HK-2 (cell line): ENCODE results near the gene NIT1.

Experiments
- DNase-seq: peaks from one replicate; pipeline ENCODE4 v3.0.0-alpha.2; 2018; ENCODE audit not compliant: unreplicated experiment

NIT1 gene

DNA sequence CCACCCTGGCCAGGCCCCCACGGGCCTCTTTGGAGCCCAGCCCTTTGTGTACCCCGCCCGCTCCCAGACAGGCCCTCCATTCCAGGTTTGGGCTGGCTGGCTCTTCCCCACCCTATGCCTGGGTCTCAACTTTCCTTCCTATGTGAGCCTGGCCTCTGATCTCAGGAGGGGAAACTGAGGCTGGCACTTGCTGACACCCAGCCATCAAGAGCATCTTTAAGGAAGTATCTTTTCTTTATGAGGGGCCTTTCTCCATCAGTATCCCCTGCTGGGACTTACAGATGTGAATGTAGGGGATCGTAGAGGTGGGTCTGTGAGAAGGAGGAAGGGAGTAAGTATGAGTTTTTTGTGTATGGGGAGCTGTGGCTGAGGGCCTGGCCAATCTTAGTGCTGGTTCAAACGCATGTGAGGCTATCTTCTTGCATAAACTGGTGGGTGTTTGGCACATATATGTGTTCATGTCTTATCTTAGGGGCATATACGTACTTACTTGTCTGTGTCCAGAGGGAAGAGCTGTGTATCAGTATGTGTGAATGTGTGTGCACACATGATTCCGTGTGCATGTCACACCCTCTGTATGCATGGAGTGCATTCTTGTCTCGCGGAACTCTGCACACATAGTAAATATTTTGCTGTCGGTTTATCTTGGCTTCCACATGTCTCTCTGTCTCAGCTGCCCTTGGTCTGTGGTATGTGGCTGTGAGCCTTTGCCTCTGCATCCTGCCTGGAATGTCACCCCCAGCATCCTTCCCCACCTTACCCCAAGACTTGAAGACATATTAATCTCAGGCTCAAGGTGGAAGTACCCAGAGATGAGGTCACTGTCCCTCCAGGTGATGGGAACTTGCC, 33.9 kb upstream of the NIT1 start:
- DNase-seq, result no peak

DNA sequence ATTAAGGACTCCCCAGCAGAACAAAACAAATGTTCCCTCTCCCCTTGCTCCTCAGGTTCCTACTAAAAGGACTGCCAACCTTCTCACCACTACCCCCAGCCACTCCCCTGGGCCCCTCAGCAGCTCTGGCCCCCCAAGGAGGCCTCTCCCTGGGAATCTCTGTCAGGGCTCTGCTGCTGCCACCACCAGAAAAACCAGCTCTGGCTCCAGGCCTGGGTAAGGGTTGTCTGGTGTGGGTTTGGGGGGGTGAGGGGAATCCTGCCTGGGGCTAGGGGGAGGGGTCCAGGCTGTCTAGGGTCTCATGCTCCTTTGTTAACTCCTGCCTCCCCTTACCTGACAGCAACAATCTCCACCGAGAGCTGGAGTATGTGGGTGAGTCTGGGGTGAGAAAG, 33.3 kb upstream of the NIT1 start:
- no peak for DNase-seq

DNA sequence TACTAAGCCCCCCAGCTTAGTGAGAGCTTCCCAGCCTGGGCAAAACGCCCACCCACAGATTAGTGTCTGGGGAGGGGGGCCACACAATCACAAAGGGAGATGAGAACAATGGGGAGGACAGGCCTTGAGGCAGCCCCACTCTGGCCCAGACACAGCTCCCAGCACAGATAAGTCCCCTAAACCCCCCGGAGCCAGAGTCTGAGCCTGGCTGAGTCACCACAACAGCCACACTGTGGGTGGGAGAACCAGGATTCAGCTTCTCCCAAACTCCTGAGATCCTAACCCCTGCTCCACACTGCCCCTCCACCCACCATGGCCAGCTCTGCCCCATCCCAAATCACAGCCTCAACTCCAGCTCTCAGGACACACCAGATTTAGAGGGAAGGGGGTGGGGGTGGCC, 32.7 kb upstream of the NIT1 start:
- DNase-seq, result no peak

DNA sequence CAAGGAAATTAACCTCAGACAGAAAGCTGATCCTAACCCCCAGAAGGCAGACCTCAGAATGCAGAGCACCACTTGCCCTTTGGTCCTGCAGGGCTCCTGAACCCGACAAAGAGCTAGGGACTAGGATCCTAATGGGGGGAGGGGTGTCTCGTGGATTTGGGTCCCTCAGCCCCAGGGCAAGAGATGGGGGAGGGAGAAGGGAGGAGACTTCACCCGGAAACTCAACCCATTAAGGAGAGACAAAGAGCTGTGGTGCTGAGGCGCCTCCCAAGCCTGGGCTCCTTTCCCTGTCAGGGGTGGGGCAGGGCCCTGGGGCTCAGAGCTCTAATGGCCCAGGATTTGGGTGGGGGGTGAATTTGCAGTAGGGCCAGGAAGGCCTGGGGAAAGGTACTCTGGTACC, 31.4 kb upstream of the NIT1 start:
- no peak for DNase-seq

DNA sequence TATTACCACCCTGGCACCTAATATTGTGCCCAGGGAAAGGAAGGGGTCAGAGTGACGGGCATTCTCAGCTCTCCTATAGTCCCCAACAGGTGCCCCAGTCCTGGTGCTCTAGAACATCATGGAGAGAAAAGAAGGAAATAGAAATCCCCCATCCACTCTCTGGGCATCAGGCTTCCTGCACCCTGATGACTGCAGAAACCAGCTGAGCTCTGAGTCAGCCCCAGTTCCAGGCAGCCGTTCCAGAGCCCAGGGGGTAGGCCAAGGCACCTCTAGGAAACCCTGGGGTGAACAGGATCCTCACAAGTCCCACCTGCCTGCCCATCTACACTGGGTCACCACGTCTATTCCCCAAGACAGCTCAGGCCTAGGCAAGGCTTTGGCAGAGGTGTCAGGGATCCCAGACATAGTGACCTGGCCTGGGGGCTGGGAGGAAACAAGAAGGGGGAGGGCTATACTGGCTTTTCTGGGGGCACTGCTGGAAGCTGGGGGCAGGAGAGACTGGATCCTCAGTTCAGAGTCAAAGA, 29.3 kb upstream of the NIT1 start:
- DNase-seq, result peak; percentile 46

DNA sequence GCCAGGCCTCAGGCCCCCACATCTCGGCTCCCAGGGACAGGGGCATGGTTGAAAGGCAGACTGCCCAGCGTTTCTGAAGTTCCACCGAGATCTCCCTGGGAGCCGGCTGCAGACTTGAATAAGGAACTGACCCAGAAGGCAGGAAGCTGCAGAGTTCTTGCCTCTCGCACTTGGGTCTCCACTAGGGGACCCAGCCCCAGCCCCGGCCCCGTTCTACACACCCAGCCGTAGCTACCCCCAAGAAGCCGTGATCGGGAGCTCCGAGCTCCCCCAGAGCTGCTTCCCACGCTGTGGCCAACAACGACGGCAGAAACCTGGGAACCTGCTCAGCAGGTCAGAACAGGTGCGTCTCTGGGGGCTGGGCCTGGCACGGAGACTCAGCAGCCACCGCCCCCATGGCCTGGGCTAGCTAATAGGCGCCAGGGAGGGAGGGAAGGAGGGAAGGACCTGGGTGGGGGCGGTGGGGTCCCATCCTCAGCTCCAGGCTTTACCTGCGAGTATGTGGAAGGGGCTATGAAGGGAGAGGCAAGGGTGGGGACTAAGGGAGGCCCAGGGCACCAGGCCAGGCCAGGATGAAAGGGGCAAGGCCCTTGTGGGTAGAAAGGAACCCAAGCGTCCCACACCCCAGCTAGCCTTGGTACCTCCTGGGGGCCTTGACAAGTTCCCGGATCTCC, 28.5 kb upstream of the NIT1 start, which contains the start of gene NECTIN4:
Gene NECTIN4, minus strand, starts transcription at position 308 of the 674 bp plus-strand sequence. Its CDS starts 262 bp downstream, at position 46.
- DNase-seq, result no peak

DNA sequence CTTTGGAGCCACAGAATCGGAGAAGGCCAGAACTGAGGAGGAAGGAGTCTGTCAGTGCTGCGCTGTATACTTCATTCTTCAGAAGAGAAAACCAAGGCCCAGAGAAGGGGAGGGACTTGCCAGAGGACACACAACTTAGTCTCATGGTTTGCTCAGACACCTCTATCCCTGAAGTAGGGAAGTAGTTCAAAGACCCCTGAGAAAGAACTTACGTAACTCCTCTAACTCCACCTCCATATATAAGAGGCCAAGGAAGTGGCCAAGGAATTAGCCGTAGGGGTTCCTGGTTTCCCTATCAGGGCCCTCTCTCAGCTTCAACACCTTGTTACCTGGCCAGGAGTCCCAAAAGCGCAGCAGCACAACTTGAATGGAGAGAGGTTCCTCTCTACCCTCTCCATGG, 28.0 kb upstream of the NIT1 start:
- DNase-seq, result no peak

DNA sequence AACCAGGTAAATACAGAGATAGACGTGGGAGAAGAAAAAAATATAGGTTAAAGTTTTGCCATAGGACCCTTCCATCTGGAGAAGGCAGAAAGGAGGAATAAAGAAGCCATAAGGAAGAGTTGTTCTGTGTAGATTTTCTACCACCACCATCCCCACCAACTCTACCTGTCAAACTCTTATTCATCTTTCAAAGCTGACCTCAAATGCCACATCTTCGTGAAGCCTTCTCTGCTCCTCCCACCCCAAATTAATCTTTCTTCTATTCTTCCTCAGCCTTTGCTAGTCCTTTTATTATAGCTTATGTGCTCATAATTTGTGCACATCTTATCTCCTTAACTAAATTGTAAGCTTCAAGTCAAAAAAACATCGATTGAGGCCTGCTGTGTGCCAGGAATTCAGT, 27.3 kb upstream of the NIT1 start:
- no peak for DNase-seq

DNA sequence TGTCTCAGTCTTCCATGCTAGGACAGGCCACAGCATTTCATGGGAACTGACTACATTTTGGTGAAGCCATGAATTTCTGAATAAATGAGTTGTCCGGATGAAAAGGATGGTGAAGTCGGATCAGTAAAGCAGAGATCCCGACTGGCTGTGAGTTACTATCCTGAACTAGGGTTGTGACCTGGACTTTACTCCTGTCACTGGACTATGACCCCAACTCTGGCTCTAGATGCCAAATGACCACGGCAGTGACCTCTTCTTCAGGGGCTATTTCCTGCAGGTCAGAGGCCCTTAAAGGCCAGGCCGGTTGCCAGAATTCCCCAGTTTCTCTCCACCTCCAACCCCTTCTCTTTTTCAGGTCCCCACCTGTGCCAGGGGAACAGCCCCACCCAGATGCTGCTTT, 26.8 kb upstream of the NIT1 start:
- DNase-seq, result no peak

DNA sequence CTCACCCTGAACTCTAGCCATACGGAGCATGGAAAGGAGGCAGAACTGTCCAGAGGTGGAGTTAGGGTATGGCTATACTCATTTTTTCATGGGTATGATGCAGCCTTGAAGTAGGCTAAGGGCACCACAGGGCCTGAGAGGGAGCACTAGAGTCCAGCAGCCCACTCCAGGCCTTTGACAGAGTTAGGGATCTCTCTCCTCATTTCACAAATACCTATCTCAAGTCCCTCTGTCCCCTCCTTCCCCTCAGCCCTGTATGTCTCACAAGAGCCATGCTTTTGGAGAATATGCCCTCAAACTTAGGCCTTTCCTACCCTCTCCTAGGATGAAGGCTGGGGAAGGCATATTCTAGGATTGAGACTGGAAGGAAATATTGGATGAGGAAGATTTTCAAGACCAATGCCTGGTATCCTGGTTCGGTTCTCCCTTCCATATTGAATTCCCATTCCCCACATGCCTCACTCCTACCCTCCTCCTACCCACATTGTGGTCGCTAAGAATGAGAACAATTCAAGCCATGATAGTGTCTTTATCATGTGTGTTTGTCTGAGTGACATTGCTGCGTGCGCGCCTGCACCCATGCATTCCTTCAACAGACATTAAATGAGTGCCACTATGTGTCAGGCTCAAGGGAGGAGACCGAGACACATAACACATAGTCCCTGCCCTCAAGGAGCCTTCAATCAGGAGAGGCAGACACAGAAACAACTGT, 26.0 kb upstream of the NIT1 start:
- DNase-seq, result no peak

DNA sequence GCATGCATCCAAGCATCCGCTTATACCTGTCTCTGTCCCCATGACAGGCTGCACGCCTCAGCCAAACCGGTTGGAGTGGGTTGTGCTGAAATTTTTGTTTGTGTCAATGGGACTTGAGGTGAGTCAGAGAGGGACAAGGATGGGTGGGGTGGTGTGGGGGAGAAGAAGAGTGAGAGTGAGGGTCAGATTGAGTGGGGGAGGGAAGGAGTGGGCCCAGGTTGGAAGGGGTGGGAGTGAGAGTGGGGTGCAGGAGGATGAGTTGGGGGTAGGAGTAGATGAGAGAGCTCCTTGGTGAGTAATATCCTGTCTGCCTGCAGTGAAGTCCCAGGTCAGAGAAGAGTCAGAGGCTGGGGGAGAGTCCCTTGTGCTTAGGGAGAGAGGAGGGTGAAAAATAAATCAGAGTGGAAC, 25.3 kb upstream of the NIT1 start:
- DNase-seq, result no peak

DNA sequence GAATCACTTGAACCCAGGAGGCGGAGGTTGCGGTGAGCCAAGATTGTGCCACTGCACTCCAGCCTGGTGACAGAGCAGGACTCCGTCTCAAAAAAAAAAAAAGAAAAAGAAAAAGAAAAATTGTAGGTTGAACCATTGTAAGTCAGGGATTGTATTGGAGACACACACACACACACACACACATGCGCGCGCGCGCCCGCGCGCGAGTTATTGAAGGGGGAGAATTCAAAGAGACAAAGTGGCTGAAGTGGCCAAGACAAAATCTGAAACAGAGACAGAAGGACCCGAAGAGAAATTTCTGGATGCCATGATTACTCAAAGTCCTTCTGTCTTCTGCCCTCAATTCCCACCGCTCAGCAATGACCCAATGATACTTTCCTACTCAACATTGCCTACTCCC, 23.4 kb upstream of the NIT1 start:
- DNase-seq, result no peak

DNA sequence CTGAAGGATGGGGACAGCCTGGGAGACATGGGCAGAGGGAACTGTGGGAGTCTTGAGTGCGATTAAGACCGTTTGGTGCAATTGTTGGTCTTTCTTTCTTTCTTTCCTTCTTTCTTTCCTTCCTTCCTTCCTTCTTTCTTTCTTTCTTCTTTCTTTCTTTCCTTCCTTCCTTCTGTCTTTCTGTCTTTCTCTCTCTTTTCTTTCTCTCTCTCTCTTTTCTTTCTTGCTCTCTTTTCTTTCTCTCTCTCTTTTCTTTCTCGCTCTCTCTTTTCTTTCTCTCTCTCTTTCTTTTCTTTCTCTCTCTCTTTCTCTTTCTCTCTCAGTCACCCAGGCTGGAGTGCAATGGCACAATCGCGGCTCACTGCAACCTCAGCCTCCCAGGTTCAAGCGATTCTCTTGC, 22.7 kb upstream of the NIT1 start:
- no peak for DNase-seq

DNA sequence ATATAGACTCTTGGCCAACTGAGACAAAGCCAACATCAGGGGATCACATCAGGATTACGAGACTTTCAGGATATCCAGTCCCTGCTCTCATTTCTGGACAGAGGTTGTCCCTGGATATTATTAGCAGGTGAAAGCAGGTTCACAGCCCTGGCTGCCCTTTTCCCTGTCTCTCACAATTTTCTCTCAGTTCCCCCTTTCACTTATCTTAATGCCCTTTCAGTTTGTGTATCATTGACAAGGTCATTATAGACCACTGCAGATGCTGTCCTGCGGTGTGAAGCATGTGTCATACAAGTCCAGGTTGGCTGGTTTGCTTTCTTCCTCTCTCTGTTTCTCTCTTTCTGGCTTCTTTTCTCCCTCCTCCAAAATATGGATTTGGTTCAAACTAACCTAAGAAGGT, 21.9 kb upstream of the NIT1 start:
- DNase-seq, result no peak

DNA sequence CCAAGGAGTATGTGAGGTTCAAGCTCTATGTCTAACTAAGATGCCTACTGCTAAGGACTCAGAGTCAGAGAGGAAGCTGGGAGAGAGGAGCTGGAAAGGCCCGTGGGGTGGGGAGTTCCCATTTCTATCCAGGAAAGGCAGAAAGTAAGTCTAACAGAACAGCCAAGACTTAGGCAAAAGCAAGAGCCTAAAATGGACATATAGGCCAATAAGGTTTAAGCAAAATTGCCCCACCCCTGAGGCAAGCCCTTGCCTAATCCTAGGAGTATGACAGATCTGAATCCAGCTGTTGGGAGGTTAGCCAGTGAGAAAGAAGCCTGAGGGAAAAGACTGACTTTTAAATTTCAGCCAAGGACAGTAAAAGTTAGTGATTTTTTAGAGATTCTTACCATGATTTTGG, 21.4 kb upstream of the NIT1 start:
- no peak for DNase-seq

DNA sequence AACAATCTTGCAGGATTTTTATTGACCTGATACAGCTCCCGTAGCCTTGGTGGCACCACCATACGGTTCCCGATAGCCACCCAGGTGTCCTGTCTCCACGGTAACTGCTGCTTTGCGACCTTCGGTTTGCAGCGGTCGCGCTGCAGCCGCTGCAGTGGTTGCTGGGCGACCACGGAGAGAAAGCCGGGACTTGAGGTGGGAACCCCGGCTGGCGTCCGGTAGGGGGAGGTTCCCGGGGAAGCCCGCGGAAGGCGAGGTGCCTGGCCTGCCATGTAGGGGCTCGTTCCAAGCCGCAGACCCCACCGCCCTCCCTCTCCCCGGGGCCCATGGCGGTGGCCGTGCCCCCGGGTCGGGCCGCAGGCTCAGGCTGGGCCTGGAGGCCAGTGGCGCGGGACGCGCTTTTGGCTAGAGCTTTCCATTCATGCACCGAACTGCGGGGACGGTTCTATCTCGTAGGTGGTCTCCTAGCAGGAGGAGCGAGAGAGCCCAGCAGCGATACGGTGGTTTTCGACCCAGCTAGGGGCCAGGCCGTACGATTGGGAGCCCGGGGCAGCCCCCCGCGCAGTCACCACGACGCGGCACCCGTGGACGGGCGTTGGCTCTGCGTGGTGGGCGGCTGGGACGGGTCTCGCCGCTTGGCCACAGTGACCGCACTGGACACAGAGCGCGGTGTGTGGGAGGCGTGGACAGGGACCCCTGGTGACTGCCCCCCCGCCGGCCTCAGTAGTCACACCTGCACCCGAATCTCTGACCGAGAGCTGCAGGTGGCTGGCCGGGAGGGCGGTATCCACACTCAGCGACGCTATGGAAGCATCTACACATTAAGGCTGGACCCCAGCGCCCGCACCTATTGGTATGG, 19.5 kb upstream of the NIT1 start, which contains the start of gene KLHDC9:
Gene KLHDC9, plus strand, starts transcription at position 152 of the 859 bp plus-strand sequence. Its CDS starts 175 bp downstream, at position 327.
- peak; percentile 75 for DNase-seq

DNA sequence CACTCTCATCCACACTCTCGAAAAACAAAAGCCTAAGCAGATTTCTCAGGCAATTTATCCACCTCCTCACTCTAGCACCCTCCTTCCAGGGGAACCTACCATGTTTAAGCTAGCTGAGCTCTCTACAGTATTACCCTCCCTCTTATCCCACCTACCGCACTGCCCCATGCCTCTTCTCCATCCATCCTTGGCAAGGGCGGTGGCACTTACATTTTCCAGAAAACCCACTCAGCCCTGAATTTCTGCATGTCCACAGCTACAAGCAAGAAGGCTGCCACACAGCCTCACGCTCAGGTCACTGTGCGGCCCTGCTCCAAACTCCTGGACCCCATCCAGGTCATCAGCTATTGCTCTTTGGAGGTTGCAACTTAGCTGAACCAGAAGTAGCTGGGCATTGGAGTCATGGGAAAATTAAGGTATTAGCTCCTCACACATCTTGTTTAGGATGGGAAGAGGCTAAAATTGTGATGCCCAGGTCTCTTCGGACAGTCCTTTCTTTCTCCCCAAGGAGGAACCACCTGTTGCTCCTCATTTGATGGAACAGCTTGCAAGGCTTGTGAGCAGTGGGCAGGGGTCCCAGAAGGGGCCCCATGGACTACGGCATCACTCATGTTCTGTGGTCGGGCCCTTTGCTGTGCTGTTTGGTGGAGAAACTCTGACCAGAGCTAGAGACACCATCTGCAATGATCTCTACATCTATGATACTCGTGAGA, 18.7 kb upstream of the NIT1 start:
- DNase-seq, result no peak

DNA sequence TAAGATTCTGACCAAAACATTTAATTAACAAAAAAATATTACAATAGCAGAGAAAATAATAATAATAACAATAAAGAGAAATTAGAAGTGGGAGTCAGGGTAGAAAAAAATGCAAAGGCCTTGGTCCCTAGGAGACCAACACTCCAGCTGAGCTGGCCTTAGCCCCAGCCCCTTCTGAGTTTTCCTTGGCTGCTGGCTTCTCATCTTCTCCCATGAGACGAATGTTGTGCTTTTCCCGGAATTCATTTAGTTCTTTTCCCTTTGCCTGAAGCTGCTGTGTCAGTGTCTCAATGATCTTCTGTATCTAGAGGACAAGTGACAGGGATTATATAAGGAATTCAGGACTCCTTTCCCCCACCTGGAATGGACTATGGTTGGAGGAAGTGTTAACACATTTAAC, 17.3 kb upstream of the NIT1 start:
- DNase-seq, result no peak

DNA sequence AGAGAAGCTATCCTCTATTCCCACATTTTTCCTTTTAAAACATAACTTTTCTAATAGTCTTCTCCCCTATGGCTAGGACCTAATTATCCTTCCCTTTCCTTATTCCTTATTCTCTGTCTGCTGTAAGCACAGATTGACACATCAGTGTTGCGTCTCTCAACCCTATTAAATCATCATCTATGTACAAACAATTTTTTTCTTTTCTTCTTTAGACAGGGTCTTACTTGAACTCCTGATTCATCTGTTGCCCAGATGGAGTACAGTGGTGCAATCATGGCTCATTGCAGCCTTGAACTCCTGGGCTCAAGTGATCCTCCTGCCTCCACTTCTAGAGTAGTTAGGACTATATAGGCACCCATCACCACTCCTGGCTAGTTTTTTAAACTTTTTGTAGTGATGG, 11.5 kb upstream of the NIT1 start:
- no peak for DNase-seq

DNA sequence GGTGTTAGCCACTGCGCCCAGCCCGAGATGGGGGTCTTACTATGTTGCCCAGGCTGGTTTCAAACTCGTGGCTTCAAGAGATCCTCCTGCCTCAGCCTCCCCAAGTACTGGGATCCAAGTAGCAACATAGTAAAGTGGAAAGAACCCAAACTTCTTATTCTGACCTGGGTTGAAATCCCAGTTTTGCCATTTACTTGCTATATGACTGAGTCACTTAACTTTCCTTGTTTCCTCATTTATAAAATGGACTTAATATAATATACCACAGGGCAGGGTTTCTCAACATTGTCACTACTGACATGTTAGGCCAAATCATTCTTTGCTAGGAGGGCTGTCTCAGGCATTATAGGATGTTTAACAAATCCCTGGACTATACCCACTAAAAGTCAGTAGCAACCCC, 6.8 kb upstream of the NIT1 start:
- DNase-seq, result no peak

DNA sequence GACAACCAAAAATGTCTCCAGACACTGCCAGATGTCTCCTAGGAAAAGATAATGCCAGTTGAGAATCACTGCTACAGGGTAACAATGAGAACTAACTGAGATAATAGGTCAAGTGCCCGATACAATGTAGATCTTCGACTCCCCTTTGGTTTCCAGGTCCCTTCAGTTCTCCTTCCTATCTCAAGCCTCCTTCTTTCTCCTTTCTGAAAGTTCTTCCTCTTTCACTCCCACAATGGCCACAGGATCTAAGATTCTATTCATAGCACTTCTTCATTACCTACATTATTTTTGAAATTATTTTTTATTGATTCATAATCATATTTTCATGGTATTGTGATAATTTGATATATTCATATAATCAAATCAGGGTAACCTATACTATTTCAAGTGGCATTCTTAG, 6.4 kb upstream of the NIT1 start:
- DNase-seq, result no peak
